Measurements from ENCODE around the gene MN1.

MN1 gene

GRCh38 chr22:27825174-27825573 is 23.6 kb upstream of the MN1 start:
- no peak for DNase-seq

GRCh38 chr22:27823221-27823620 is 21.7 kb upstream of the MN1 start:
- no peak for DNase-seq

GRCh38 chr22:27820896-27821866 is 19.6 kb upstream of the MN1 start:
- no peak for DNase-seq

- DNase-seq, result no peak
Measured at GRCh38 chr22:27816552-27816951, 15.0 kb upstream of the MN1 start.

- DNase-seq, result no peak
Measured at GRCh38 chr22:27815826-27816530, 14.4 kb upstream of the MN1 start.

GRCh38 chr22:27814993-27815392 is 13.4 kb upstream of the MN1 start:
- DNase-seq, result no peak

- no peak for DNase-seq
Measured at GRCh38 chr22:27811778-27812177, 10.2 kb upstream of the MN1 start.

GRCh38 chr22:27810609-27811151 is 9.1 kb upstream of the MN1 start:
- DNase-seq, result no peak

- no peak for DNase-seq
Measured at GRCh38 chr22:27809700-27810608, 8.4 kb upstream of the MN1 start.

- DNase-seq, result no peak
Measured at GRCh38 chr22:27809226-27809603, 7.7 kb upstream of the MN1 start.

- DNase-seq, result no peak
Measured at GRCh38 chr22:27808451-27809225, 7.1 kb upstream of the MN1 start.

GRCh38 chr22:27805841-27806240 is 4.3 kb upstream of the MN1 start:
- no peak for DNase-seq

GRCh38 chr22:27804470-27805297 is 3.1 kb upstream of the MN1 start:
- peak; percentile 15 for DNase-seq

GRCh38 chr22:27803841-27804415 is 2.4 kb upstream of the MN1 start:
- no peak for DNase-seq

- no peak for DNase-seq
Measured at GRCh38 chr22:27802346-27803073, 954 bp upstream of the MN1 start.

- DNase-seq, result no peak
Measured at GRCh38 chr22:27801202-27801615, 347 bp downstream of the MN1 start.

GRCh38 chr22:27800250-27801201 is 1.0 kb downstream of the MN1 start:
- no peak for DNase-seq

- no peak for DNase-seq
Measured at GRCh38 chr22:27799827-27800249, 1.7 kb downstream of the MN1 start.

Data from NCI-H748 treated with DMSO at 0.1 percent for 48 hours (cell line).